ENCODE data around the gene PCSK9. TPM values are rescaled to one million over a fixed set of nuclear protein-coding genes. Genes with fewer than 3 reads are reported as not detected.

Gene PCSK9
- total RNA-seq, 1 experiment from 2014 or later: 41.6 TPM

DNA sequence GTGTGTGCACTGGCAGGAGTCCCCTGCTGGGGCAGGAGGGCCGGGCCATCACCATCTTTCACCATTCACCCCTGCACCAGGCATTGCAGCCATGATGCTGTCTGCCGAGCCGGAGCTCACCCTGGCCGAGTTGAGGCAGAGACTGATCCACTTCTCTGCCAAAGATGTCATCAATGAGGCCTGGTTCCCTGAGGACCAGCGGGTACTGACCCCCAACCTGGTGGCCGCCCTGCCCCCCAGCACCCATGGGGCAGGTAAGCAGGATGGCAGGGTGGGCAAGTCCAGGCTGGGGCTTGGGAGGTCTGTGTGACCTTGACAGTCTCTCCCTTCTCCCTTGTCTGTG is 18.6 kb downstream of the PCSK9 start:
- intact Hi-C loops (cut with micrococcal nuclease; ENCODE audit: unreplicated experiment): no loop called here
- no peak for DNase-seq
- no peak for TF ChIP-seq CTCF (IDR thresholded peaks at IDR 0.05; ENCODE audit: unreplicated experiment)
- no TSS peak for BruUV-seq (replicated peaks)
- H3K9me3 Mint-ChIP-seq (ENCODE audit: low read depth, unreplicated experiment): no peaks in the 10 kb centered on the region
- H3K27me3 Mint-ChIP-seq (ENCODE audit: unreplicated experiment): no peaks in the 10 kb centered on the region
- no peak overlapping the region for H3K27ac Mint-ChIP-seq (ENCODE audit: unreplicated experiment)
- no peak overlapping the region for H3K4me3 Mint-ChIP-seq (ENCODE audit: low read depth, unreplicated experiment)
- CTCF ChIA-PET: no interaction called here
- no peaks in the 10 kb centered on the region for H3K4me1 Mint-ChIP-seq (ENCODE audit: low read depth, unreplicated experiment)
- peaks cover 23% of the 10 kb centered on the region for H3K36me3 Mint-ChIP-seq (ENCODE audit: insufficient read depth, unreplicated experiment)

GRCh38 chr1:55059302-55060132 is 20.2 kb downstream of the PCSK9 start:
- no peak for DNase-seq
- Mint-ChIP-seq H3K36me3 (ENCODE audit: insufficient read depth, unreplicated experiment) (peaks cover 23% of the 10 kb centered on the region), H3K27me3 (ENCODE audit: unreplicated experiment) (no peaks in the 10 kb centered on the region), H3K4me3 (ENCODE audit: low read depth, unreplicated experiment) (no peak overlapping the region), H3K9me3 (ENCODE audit: low read depth, unreplicated experiment) (no peaks in the 10 kb centered on the region), H3K4me1 (ENCODE audit: low read depth, unreplicated experiment) (no peaks in the 10 kb centered on the region), H3K27ac (ENCODE audit: unreplicated experiment) (no peak overlapping the region)
- no peak for TF ChIP-seq CTCF (IDR thresholded peaks at IDR 0.05; ENCODE audit: unreplicated experiment)
- CTCF ChIA-PET: interaction anchor here (0.5 kb wide), 1 partner anchor 115 kb away, joined by 4 read pairs; no protein-coding TSS in a partner anchor
- no TSS peak for BruUV-seq (replicated peaks)
- intact Hi-C loops (cut with micrococcal nuclease; ENCODE audit: unreplicated experiment): no loop called here

DNA sequence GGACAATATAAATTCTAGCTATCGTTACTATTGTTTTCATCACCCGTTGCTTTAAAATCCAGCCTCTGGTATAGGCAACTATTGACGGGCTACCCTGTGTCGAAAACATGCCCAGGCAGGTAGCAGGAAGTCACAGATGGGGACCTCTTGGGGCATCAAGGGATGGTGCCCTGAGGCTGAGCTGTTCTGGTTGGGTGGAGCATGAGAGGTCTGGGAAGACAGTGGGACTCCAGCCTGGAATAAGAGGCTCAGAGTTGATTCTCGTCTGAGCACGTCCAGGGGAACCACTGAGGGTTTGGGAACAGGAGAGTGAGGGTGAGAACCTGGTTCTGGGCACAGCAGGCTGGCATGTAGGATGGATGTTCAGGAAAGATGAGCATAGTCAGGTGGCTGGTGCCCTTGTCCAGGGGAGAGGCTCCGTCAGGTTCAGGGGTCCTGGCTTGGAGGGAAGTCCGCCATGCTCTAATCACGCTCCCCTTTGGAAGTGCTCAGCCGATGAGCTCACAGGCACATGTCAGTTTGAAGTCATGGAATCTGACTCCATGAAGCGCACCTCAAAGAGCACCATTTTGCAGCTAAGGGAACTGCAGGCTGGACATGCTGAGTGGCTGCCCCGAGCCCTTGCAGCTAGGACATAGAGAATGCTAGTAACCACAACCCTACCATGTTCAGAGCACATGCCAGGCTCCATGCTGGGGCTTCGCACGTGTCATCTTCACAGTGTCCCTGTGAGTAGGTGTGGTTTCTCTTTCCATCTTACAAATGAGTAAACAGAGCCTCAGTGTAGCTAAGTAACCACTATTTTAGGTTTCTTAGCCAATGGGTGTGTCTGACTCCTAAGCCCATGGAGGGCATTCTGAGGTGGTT is 21.0 kb downstream of the PCSK9 start:
- BruUV-seq (replicated peaks): no TSS peak
- no peak for TF ChIP-seq CTCF (IDR thresholded peaks at IDR 0.05; ENCODE audit: unreplicated experiment)
- H3K9me3 Mint-ChIP-seq (ENCODE audit: low read depth, unreplicated experiment): no peaks in the 10 kb centered on the region
- H3K4me1 Mint-ChIP-seq (ENCODE audit: low read depth, unreplicated experiment): no peaks in the 10 kb centered on the region
- no peak overlapping the region for H3K4me3 Mint-ChIP-seq (ENCODE audit: low read depth, unreplicated experiment)
- H3K27me3 Mint-ChIP-seq (ENCODE audit: unreplicated experiment): no peaks in the 10 kb centered on the region
- CTCF ChIA-PET: no interaction called here
- intact Hi-C loops (cut with micrococcal nuclease; ENCODE audit: unreplicated experiment): no loop called here
- no peak for DNase-seq
- peaks cover 26% of the 10 kb centered on the region for H3K36me3 Mint-ChIP-seq (ENCODE audit: insufficient read depth, unreplicated experiment)
- H3K27ac Mint-ChIP-seq (ENCODE audit: unreplicated experiment): no peak overlapping the region

- H3K4me3 Mint-ChIP-seq (ENCODE audit: low read depth, unreplicated experiment): no peak overlapping the region
- CTCF ChIA-PET: no interaction called here
- no peak for DNase-seq
- no peak overlapping the region for H3K27ac Mint-ChIP-seq (ENCODE audit: unreplicated experiment)
- intact Hi-C loops (cut with micrococcal nuclease; ENCODE audit: unreplicated experiment): no loop called here
- no TSS peak for BruUV-seq (replicated peaks)
- no peaks in the 10 kb centered on the region for H3K4me1 Mint-ChIP-seq (ENCODE audit: low read depth, unreplicated experiment)
- no peaks in the 10 kb centered on the region for H3K27me3 Mint-ChIP-seq (ENCODE audit: unreplicated experiment)
- TF ChIP-seq CTCF (IDR thresholded peaks at IDR 0.05; ENCODE audit: unreplicated experiment): no peak
- H3K36me3 Mint-ChIP-seq (ENCODE audit: insufficient read depth, unreplicated experiment): peaks cover 32% of the 10 kb centered on the region
- no peaks in the 10 kb centered on the region for H3K9me3 Mint-ChIP-seq (ENCODE audit: low read depth, unreplicated experiment)
Observed at GRCh38 chr1:55061000-55061705, 21.8 kb downstream of the PCSK9 start.
